ENCODE measurements around the gene FKBP15.
"Not testable (repeated sequence)": the region's sequence is repeated elsewhere in the genome, so short reads cannot be mapped to it uniquely, and the experiment has no call there.

Gene FKBP15

GRCh38 chr9:113125386-113126035 lies 95.6 kb downstream of the FKBP15 start:
- Mint-ChIP-seq H3K9me3 (no peaks in the 10 kb centered on the region), H3K27ac (peak overlapping the region in 1 of 2 donors; percentile 35), H3K4me1 (no peaks in the 10 kb centered on the region), H3K4me3 (no peak overlapping the region), H3K27me3 (peaks cover 32% of the 10 kb centered on the region)
- ATAC-seq (no peak), DNase-seq (no peak)

GRCh38 chr9:113118829-113119228 lies 102.2 kb downstream of the FKBP15 start:
- H3K4me1 Mint-ChIP-seq, DNase-seq, H3K27ac Mint-ChIP-seq, H3K27me3 Mint-ChIP-seq, H3K9me3 Mint-ChIP-seq, ATAC-seq, H3K4me3 Mint-ChIP-seq: not testable (repeated sequence)
